ENCODE results near the gene APMAP. TPM values are rescaled to one million over a fixed set of nuclear protein-coding genes. Genes with fewer than 3 reads are reported as not detected.

The APMAP gene
- total RNA-seq, 2 experiments from 2014 or later: 36.7 to 40.0 TPM

DNA sequence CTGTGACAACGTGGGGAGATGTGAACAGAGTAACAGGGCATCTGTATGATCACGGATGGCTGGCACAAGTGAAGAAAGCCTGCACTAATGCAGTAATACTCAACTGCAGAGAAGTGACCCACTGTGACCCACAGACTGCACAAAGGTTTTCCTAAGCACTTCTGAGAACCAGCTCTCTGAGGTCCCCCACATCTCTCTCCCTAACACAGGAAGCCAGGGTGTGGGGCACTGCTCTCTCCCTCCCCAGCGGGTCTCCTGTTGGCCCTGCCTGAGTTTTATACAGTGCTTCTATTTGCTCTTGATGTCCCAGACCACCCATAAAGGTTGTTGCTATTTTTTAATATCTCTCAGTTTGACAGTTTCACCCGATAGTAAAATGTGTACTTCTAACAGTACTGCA lies 11.3 kb downstream of the APMAP start:
- H3K9me3 Mint-ChIP-seq: peaks cover 4% of the 10 kb centered on the region
- H3K4me3 Mint-ChIP-seq: no peak overlapping the region
- H3K4me1 Mint-ChIP-seq (ENCODE audit: low read depth): peaks cover 43% of the 10 kb centered on the region
- no peak for DNase-seq
- ChIA-PET CTCF (no interaction called here), POLR2A (no interaction called here)
- H3K27me3 Mint-ChIP-seq: no peaks in the 10 kb centered on the region
- intact Hi-C loops (cut with micrococcal nuclease): no loop called here
- H3K27ac Mint-ChIP-seq: peak overlapping the region; percentile 43
- H3K36me3 Mint-ChIP-seq (ENCODE audit: low read depth): peaks cover 66% of the 10 kb centered on the region
- TF ChIP-seq, protein P1, sequence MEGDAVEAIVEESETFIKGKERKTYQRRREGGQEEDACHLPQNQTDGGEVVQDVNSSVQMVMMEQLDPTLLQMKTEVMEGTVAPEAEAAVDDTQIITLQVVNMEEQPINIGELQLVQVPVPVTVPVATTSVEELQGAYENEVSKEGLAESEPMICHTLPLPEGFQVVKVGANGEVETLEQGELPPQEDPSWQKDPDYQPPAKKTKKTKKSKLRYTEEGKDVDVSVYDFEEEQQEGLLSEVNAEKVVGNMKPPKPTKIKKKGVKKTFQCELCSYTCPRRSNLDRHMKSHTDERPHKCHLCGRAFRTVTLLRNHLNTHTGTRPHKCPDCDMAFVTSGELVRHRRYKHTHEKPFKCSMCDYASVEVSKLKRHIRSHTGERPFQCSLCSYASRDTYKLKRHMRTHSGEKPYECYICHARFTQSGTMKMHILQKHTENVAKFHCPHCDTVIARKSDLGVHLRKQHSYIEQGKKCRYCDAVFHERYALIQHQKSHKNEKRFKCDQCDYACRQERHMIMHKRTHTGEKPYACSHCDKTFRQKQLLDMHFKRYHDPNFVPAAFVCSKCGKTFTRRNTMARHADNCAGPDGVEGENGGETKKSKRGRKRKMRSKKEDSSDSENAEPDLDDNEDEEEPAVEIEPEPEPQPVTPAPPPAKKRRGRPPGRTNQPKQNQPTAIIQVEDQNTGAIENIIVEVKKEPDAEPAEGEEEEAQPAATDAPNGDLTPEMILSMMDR (IDR thresholded peaks at IDR 0.05): no peak
- no peak for ATAC-seq

DNA sequence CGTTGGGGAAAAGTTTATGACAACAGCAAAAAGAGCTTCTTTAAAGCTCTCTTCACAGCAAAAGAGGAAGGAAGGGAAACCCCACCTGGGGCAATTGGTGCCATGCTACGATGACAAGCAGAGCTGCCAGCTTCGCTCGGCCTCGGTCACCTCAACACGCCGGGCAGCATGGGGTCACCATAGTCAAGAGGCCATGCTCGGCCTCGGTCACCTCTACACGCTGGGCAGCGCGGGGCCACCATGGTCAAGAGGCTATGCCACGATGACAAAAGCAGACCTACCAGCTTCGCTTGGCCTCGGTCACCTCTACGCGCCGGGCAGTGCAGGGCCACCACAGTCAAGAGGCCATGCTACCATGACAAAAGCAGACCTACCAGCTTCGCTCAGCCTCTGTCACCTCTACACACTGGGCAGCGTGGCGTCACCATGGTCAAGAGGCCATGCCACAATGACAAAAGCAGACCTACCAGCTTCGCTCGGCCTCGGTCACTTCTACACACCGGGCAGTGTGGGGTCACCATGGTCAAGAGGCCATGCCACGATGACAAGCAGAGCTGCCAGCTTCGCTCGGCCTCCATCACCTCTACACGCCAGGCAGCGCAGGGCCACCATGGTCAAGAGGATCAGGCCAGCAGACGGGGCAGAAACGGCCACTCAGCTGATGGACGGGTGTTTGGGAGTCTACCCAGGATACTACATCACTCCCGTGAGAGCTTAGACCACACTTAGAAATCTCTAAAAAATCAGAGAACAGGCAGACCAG lies 12.1 kb downstream of the APMAP start:
- no peaks in the 10 kb centered on the region for H3K27me3 Mint-ChIP-seq
- no peak overlapping the region for H3K27ac Mint-ChIP-seq
- peaks cover 35% of the 10 kb centered on the region for H3K4me1 Mint-ChIP-seq (ENCODE audit: low read depth)
- POLR2A ChIA-PET: interaction anchor here (1.1 kb wide), 1 partner anchor 26 kb away, joined by 4 read pairs; no protein-coding TSS in a partner anchor
- TF ChIP-seq, protein P1 (IDR thresholded peaks at IDR 0.05): no peak
- DNase-seq (no peak), ATAC-seq (no peak)
- CTCF ChIA-PET: interaction anchor here (0.9 kb wide), 1 partner anchor 49 kb away, joined by 4 read pairs; no protein-coding TSS in a partner anchor
- H3K9me3 Mint-ChIP-seq: peaks cover 7% of the 10 kb centered on the region
- H3K36me3 Mint-ChIP-seq (ENCODE audit: low read depth): peaks cover 74% of the 10 kb centered on the region
- intact Hi-C loops (cut with micrococcal nuclease): no loop called here
- no peak overlapping the region for H3K4me3 Mint-ChIP-seq

DNA sequence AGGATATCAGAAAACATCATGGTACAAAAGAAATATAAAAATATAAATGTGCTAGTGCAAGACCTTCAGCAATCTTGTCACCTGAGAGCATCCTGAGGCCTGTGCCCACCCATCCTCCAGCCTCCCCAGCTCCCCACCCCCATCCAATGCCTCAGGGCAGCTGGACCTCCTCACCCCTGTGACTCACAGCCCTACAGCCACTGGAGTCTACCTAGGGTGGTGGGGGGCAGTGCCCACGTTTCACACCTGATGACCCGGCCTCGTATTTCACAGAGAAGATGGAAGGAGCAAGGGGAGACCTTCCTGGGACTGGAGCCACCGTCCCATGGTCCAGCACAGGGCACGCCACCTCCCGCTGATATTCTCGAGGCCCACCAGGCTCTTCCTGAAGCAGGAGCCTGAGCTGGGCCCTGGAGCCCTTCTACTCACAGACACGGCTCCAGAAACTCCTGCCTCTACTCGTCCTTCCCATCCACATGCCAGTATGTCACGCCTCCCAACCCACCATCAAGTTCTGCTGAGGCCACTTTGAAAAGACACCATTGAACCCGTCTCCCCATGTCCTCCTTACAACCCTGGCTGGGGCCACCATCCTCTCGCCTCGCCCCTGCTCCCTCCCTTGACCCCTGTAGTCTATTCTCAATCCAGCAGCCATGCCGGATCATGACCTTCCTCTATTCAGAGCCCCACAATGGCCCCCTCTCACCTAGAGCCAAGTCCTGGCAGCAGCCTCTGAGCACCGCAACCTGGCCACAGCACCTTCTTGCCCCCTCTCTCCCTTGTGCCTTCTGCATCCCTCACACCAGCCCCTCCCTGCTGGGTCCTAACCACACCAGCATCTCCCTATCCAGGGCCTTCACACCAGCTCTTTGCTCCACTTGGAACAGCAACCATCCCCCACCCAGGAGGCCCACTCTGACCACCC lies 13.3 kb downstream of the APMAP start:
- DNase-seq (no peak), ATAC-seq (no peak)
- POLR2A ChIA-PET: interaction anchor here (1.0 kb wide), 1 partner anchor 25 kb away, joined by 3 read pairs; no protein-coding TSS in a partner anchor
- no peak overlapping the region for H3K27ac Mint-ChIP-seq
- CTCF ChIA-PET: interaction anchor here (1.5 kb wide), 1 partner anchor 13 kb away, joined by 4 read pairs; no protein-coding TSS in a partner anchor
- TF ChIP-seq, protein P1 (IDR thresholded peaks at IDR 0.05): no peak
- peaks cover 7% of the 10 kb centered on the region for H3K9me3 Mint-ChIP-seq
- peaks cover 25% of the 10 kb centered on the region for H3K4me1 Mint-ChIP-seq (ENCODE audit: low read depth)
- no peak overlapping the region for H3K4me3 Mint-ChIP-seq
- intact Hi-C loops (cut with micrococcal nuclease): loop anchor here (10.0 kb wide), 1 partner anchor 64 kb away; no protein-coding TSS in a partner anchor
- no peaks in the 10 kb centered on the region for H3K27me3 Mint-ChIP-seq
- peaks cover 79% of the 10 kb centered on the region for H3K36me3 Mint-ChIP-seq (ENCODE audit: low read depth)

DNA sequence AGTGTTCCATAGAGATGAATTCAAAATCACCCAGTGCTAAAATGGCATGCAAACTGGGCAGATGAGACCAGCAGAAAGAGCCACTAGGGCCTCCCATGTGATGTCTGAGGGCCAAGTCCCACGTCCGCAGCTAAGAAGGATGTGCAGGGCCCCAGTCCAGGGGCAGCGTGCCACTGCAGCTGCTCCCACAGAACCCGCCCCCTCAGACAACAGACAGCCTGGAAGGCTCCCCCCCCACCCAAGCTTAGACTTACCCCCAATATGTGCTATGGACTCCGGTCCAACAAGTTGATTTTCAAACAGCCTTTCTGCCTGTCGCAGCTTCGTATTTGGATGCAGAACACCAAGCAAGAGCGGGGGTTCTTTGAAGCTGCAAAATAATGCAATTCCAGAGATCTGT lies 14.0 kb downstream of the APMAP start:
- Mint-ChIP-seq H3K27me3 (no peaks in the 10 kb centered on the region), H3K27ac (no peak overlapping the region), H3K36me3 (ENCODE audit: low read depth) (peaks cover 80% of the 10 kb centered on the region), H3K4me1 (ENCODE audit: low read depth) (peaks cover 25% of the 10 kb centered on the region), H3K9me3 (peaks cover 7% of the 10 kb centered on the region), H3K4me3 (no peak overlapping the region)
- ChIA-PET POLR2A (interaction anchor here (1.0 kb wide), 1 partner anchor 24 kb away, joined by 3 read pairs; no protein-coding TSS in a partner anchor), CTCF (interaction anchor here (1.5 to 1.7 kb wide), 2 partner anchors 13 to 17 kb away, joined by 4 read pairs; no protein-coding TSS in a partner anchor)
- TF ChIP-seq, protein P1 (IDR thresholded peaks at IDR 0.05): no peak
- intact Hi-C loops (cut with micrococcal nuclease): loop anchor here (10.0 kb wide), 1 partner anchor 64 kb away; no protein-coding TSS in a partner anchor
- DNase-seq: no peak
- no peak for ATAC-seq
